CD4-positive, alpha-beta T cell treated with Interferon alpha-2 for 1 hour (primary cell): ENCODE data around the gene BLOC1S3.
A peak's percentile ranks its signal among the peaks of the same experiment; 100 is the strongest.

ENCODE experiments used
- DNase-seq, 2 donors: peaks; one replicate each; pipeline ENCODE4 v3.0.0-alpha.2; 2020 to 2022

BLOC1S3 gene

GRCh38 chr19:45146741-45147205 is 31.8 kb upstream of the BLOC1S3 start:
- no peak for DNase-seq

- no peak for DNase-seq
These were observed 30.5 kb upstream of the BLOC1S3 start for GRCh38 chr19:45147835-45148676.

GRCh38 chr19:45149129-45149528 is 29.5 kb upstream of the BLOC1S3 start:
- no peak for DNase-seq

- no peak for DNase-seq
These were observed 28.4 kb upstream of the BLOC1S3 start for GRCh38 chr19:45150180-45150579.

- no peak for DNase-seq
These were observed 27.8 kb upstream of the BLOC1S3 start for GRCh38 chr19:45150751-45151281.

GRCh38 chr19:45151320-45151719 is 27.3 kb upstream of the BLOC1S3 start:
- no peak for DNase-seq

GRCh38 chr19:45151821-45152503 is 26.6 kb upstream of the BLOC1S3 start:
- DNase-seq: no peak

GRCh38 chr19:45152504-45153338 is 25.9 kb upstream of the BLOC1S3 start:
- peak; percentile 29 to 64 for DNase-seq

GRCh38 chr19:45153339-45154063 is 25.1 kb upstream of the BLOC1S3 start:
- peak; percentile 9 to 41 for DNase-seq

GRCh38 chr19:45154064-45154827 is 24.3 kb upstream of the BLOC1S3 start:
- DNase-seq: no peak

GRCh38 chr19:45156011-45156630 is 22.5 kb upstream of the BLOC1S3 start:
- no peak for DNase-seq

GRCh38 chr19:45156751-45157150 is 21.8 kb upstream of the BLOC1S3 start:
- no peak for DNase-seq

GRCh38 chr19:45158503-45159209 is 19.9 kb upstream of the BLOC1S3 start:
- no peak for DNase-seq

- no peak for DNase-seq
These were observed 19.2 kb upstream of the BLOC1S3 start for GRCh38 chr19:45159210-45159970.

- no peak for DNase-seq
These were observed 18.6 kb upstream of the BLOC1S3 start for GRCh38 chr19:45159971-45160324.

GRCh38 chr19:45160870-45161737 is 17.5 kb upstream of the BLOC1S3 start, which contains the start of gene NKPD1:
NKPD1 (minus strand) TSS chr19:45160982; CDS start chr19:45160150, 832 bp downstream.
- no peak for DNase-seq

GRCh38 chr19:45161738-45162607 is 16.6 kb upstream of the BLOC1S3 start:
- DNase-seq: no peak
